Bronchial epithelial cell (primary cell): ENCODE data around the gene ADAMTSL2. TPM values are rescaled to one million over a fixed set of nuclear protein-coding genes. Genes with fewer than 3 reads are reported as not detected.

Source experiments
- DNase-seq: peaks from one replicate; pipeline ENCODE4 v3.0.0-alpha.2; 2010; ENCODE audit warnings: low read depth
- FAIRE-seq: peaks from 2 replicates; lab custom pipeline; 2011; peaks lifted over from hg19 to GRCh38; lab: Jason Lieb, UNC
- H3K27me3 ChIP-seq: 2 replicates; pipeline ENCODE4 v1.5.1; 2011; ENCODE audit warnings: low read length; ENCODE audit not compliant: control insufficient read depth, insufficient read depth
- H3K36me3 ChIP-seq: 2 replicates; pipeline ENCODE4 v1.5.1; 2011; ENCODE audit warnings: low read length; ENCODE audit not compliant: control insufficient read depth, insufficient read depth
- H3K4me3 ChIP-seq: 2 replicates; pipeline ENCODE4 v1.5.1; 2011; ENCODE audit warnings: mild to moderate bottlenecking, low read depth, low read length, control low read depth
- total RNA-seq: library from RNA; depleted of rRNA; stranded (reverse); fragments of >200 nt; gene quantifications from 2 replicates; pipeline ENCODE4 v1.2.1, GENCODE V29; 2014
- TF ChIP-seq, protein P1 (sequence below): IDR thresholded peaks from 2 replicates; pipeline ENCODE4 v1.5.1; 2011; ENCODE audit warnings: mild to moderate bottlenecking, moderate library complexity, low read length, control low read depth, inconsistent platforms; ENCODE audit not compliant: insufficient read depth, severe bottlenecking

The ADAMTSL2 gene
- total RNA-seq, 1 donor from 2014 or later, result not detected

DNA sequence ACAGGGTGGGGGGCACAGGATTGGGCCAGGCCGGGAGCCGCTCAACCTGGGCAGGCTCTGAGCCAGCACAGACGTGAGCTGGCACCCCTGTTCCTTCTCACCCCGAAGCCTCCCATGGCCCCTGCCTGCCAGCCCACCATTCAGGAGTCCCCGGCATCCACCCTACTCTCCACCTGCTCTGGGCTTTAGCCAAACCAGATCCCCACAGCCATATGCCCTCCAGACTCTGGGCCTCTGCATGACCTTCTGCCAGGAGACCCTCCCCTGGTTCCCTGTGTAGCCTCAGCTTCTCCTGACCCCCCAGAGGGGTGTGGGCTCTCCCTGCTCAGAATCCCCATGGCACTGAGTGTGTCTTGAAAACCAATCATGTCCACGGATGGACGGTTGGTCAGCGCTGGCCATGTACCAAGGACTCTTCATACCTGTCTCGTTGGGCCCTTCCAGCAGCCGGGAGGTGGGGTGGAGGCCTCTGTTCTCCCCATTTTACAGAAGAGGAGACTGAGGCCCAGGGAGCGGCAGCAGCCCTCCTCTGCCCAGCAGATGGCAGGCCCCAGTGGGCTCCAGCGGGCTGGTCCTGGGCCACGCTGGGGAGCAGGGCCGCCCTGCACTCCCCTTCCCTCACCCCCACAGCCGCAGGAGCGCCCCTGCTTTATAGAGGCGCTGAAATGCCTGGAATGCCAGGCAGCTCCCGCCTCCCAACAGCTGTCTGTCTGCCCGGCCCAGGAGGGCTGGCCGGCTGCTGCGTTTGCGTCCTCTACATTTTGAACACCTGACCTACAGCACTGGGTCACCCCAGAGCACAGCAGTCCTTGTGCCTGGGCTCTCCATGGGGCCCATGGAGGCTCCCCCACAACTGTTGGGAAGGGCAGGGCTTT, 6.3 kb upstream of the ADAMTSL2 start:
- H3K36me3 ChIP-seq, result no peaks in the 10 kb centered on the region
- FAIRE-seq, result no peak
- DNase-seq, result no peak
- H3K27me3 ChIP-seq, result peaks cover 26% of the 10 kb centered on the region
- TF ChIP-seq, protein P1, sequence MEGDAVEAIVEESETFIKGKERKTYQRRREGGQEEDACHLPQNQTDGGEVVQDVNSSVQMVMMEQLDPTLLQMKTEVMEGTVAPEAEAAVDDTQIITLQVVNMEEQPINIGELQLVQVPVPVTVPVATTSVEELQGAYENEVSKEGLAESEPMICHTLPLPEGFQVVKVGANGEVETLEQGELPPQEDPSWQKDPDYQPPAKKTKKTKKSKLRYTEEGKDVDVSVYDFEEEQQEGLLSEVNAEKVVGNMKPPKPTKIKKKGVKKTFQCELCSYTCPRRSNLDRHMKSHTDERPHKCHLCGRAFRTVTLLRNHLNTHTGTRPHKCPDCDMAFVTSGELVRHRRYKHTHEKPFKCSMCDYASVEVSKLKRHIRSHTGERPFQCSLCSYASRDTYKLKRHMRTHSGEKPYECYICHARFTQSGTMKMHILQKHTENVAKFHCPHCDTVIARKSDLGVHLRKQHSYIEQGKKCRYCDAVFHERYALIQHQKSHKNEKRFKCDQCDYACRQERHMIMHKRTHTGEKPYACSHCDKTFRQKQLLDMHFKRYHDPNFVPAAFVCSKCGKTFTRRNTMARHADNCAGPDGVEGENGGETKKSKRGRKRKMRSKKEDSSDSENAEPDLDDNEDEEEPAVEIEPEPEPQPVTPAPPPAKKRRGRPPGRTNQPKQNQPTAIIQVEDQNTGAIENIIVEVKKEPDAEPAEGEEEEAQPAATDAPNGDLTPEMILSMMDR, result no peak
- no peak overlapping the region for H3K4me3 ChIP-seq

DNA sequence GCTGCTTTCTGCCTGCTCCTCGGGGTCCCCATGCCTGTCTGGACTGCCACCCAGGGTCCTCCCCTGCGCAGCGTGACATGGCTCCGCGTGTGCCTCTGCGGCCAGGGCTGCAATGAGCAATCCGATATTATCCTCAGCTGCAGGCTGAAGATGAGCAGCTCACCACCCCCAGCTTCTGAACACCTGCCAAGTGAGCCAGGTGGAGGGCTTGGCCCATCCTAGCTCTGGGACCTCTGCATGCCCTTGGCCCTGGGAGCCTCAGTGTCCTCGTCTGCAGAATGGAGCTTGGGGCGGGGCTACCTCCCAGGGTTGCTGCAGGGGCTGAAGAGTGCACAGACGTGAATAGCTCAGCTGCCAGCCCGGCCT, 5.6 kb upstream of the ADAMTSL2 start:
- Histone ChIP-seq H3K36me3 (no peaks in the 10 kb centered on the region), H3K4me3 (no peak overlapping the region), H3K27me3 (peaks cover 25% of the 10 kb centered on the region)
- DNase-seq (no peak), FAIRE-seq (no peak)
- TF ChIP-seq, protein P1, result no peak

DNA sequence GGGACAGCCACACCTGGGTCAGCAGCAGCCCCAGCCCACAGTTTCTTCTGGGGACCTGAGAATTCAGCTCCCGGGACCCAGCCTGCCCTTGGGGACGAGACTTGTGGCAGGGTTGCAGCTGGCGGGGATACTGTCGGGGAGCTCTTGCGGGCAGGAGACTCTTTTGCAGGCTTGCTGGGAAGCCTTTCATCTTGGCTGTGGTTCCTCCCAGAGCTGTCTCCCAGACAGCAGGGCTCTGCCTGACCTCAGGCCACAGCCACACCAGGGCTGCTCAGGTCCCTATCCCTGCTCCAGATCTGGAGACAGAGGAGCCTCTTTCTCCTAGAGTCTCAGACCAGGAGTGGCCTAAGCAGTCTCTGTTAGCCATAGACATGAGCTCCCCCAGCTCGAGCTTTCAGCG, 5.0 kb upstream of the ADAMTSL2 start:
- peaks cover 28% of the 10 kb centered on the region for H3K27me3 ChIP-seq
- FAIRE-seq, result no peak
- TF ChIP-seq, protein P1, result no peak
- DNase-seq, result no peak
- no peaks in the 10 kb centered on the region for H3K36me3 ChIP-seq
- no peak overlapping the region for H3K4me3 ChIP-seq

GRCh38 chr9:133529874-133530273, 4.6 kb upstream of the ADAMTSL2 start:
- Histone ChIP-seq H3K27me3 (peaks cover 30% of the 10 kb centered on the region), H3K4me3 (no peak overlapping the region), H3K36me3 (no peaks in the 10 kb centered on the region)
- no peak for FAIRE-seq
- no peak for DNase-seq
- TF ChIP-seq, protein P1, result no peak

DNA sequence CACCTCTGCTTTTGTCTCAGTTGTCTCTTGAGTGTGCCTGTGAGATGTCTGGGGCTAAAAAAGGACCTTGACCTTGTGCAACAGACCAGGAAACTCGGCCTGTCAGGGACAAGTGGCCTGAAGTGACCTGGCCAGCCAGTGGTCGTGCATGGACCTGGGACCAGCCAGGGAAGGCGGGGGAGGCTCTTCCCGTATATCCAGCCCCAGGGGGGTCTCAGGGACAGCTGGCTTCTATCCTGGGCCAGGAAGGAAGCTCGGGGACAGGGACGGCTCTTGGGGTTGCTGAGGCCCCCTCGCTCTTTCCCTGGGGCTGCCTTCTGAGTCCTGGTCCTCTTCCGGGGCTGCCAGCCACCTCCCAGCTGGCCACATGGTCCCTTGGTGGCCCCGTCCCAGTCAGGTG, 3.2 kb upstream of the ADAMTSL2 start:
- TF ChIP-seq, protein P1, result no peak
- H3K36me3 ChIP-seq, result no peaks in the 10 kb centered on the region
- H3K27me3 ChIP-seq, result peaks cover 38% of the 10 kb centered on the region
- FAIRE-seq (no peak), DNase-seq (no peak)
- no peak overlapping the region for H3K4me3 ChIP-seq
